ENCODE measurements around the gene CBX6.

Gene CBX6

DNA sequence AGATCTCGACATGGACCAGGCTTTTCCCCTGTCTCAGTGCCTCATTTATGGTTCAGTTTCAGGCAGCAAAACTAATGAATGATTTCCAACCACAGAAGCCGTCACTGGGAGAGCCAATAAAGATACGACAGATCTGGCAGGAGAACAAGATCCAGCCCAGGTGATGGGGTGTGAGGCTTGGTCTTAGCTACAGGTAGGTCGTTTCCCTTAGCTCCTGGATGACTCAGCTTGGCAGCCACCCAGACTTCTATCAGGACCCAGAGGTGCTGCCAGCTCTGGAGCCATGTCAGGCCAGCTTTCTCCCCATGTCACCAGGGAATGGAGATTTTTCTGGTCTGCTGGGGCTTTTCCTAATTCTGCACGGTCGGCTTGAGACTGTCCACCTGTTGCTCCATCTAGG lies 49.1 kb upstream of the CBX6 start:
- Histone ChIP-seq H3K4me3 (ENCODE audit: low read depth, low read length) (no peak overlapping the region), H3K4me1 (ENCODE audit: control insufficient read depth, insufficient read depth, low read length) (peaks cover 17% of the 10 kb centered on the region), H3K36me3 (ENCODE audit: control insufficient read depth in 2 of 2, insufficient read depth in 1 of 2, low read length in 2 of 2) (no peaks in the 10 kb centered on the region), H3K27ac (ENCODE audit: extremely low read depth, low read depth, low read length) (no peak overlapping the region), H3K9me3 (ENCODE audit: control insufficient read depth, insufficient read depth, low read depth, low read length) (no peaks in the 10 kb centered on the region)
- peak; percentile 97 for TF ChIP-seq SCRT2 (tag by site-specific recombination; IDR thresholded peaks at IDR 0.05)
- TF ChIP-seq, protein P1, sequence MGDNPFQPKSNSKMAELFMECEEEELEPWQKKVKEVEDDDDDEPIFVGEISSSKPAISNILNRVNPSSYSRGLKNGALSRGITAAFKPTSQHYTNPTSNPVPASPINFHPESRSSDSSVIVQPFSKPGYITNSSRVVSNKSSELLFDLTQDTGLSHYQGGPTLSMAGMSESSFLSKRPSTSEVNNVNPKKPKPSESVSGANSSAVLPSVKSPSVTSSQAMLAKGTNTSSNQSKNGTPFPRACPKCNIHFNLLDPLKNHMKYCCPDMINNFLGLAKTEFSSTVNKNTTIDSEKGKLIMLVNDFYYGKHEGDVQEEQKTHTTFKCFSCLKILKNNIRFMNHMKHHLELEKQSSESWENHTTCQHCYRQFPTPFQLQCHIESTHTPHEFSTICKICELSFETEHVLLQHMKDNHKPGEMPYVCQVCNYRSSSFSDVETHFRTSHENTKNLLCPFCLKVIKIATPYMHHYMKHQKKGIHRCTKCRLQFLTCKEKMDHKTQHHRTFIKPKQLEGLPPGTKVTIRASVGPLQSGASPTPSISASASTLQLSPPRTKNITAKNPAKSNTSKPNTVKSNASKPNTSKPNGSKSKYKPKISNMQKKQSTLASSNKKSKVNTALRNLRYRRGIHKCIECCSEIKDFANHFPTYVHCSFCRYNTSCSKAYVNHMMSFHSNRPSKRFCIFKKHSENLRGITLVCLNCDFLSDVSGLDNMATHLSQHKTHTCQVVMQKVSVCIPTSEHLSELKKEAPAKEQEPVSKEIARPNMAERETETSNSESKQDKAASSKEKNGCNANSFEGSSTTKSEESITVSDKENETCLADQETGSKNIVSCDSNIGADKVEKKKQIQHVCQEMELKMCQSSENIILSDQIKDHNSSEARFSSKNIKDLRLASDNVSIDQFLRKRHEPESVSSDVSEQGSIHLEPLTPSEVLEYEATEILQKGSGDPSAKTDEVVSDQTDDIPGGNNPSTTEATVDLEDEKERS (tag by site-specific recombination; IDR thresholded peaks at IDR 0.05), result no peak
- TF ChIP-seq SCRT1 (tag by site-specific recombination; IDR thresholded peaks at IDR 0.05; ENCODE audit: borderline replicate concordance), result peak; percentile 92
- TF ChIP-seq ZSCAN16 (tag by site-specific recombination; IDR thresholded peaks at IDR 0.05), result no peak
- TF ChIP-seq ZNF555 (tag by site-specific recombination; conservative IDR thresholded peaks at IDR 0.05), result no peak
- TF ChIP-seq, protein P2, sequence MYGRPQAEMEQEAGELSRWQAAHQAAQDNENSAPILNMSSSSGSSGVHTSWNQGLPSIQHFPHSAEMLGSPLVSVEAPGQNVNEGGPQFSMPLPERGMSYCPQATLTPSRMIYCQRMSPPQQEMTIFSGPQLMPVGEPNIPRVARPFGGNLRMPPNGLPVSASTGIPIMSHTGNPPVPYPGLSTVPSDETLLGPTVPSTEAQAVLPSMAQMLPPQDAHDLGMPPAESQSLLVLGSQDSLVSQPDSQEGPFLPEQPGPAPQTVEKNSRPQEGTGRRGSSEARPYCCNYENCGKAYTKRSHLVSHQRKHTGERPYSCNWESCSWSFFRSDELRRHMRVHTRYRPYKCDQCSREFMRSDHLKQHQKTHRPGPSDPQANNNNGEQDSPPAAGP (tag by site-specific recombination; IDR thresholded peaks at IDR 0.05), result no peak
- TF ChIP-seq, protein P3, sequence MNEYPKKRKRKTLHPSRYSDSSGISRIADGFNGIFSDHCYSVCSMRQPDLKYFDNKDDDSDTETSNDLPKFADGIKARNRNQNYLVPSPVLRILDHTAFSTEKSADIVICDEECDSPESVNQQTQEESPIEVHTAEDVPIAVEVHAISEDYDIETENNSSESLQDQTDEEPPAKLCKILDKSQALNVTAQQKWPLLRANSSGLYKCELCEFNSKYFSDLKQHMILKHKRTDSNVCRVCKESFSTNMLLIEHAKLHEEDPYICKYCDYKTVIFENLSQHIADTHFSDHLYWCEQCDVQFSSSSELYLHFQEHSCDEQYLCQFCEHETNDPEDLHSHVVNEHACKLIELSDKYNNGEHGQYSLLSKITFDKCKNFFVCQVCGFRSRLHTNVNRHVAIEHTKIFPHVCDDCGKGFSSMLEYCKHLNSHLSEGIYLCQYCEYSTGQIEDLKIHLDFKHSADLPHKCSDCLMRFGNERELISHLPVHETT (tag by site-specific recombination; IDR thresholded peaks at IDR 0.05), result no peak
- TF ChIP-seq ZNF391 (tag by site-specific recombination; IDR thresholded peaks at IDR 0.05; ENCODE audit: borderline replicate concordance, low read depth), result no peak
- TF ChIP-seq ZNF416 (tag by site-specific recombination; IDR thresholded peaks at IDR 0.05), result no peak
- ChIA-PET POLR2A (no interaction called here), CTCF (interaction anchor here (0.9 to 2.1 kb wide), 5 partner anchors 10 to 152 kb away, joined by 3 to 17 read pairs (median 3); partner anchors contain the start of gene CBX6)

DNA sequence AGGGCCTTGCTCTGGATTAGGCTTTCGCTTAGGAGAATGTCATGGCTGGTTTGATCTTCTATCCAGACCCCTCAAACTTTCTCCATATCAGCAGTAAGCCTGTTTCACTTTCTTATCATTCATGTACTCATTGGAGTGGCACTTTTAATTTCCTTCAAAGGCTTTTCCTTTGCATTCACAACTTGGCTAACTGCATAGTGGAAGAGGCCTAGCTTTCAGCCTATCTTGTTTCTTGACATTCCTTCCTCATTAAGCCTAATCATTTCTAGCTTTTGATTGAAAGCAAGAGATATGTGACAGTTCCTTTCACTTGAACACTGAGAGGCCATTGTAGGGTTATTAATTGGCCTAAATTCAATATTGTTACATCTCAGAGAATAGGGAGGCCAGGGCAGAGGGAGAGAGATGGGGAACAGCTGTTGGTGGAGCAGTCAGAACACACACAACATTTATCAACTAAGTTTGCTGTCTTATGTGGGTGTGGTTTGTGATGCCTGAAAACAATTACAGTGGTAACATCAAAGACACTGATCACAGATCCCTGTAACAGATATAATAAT lies 47.7 kb upstream of the CBX6 start:
- POLR2A ChIA-PET, result no interaction called here
- H3K36me3 ChIP-seq (ENCODE audit: control insufficient read depth in 2 of 2, insufficient read depth in 1 of 2, low read length in 2 of 2), result no peaks in the 10 kb centered on the region
- CTCF ChIA-PET, result interaction anchor here (0.6 to 1.7 kb wide), 3 partner anchors 23 to 97 kb away, joined by 3 to 6 read pairs (median 4); no protein-coding TSS in a partner anchor
- no peak for TF ChIP-seq ZNF266 (tag by site-specific recombination; IDR thresholded peaks at IDR 0.05; ENCODE audit: low read depth)
- TF ChIP-seq, protein P4, sequence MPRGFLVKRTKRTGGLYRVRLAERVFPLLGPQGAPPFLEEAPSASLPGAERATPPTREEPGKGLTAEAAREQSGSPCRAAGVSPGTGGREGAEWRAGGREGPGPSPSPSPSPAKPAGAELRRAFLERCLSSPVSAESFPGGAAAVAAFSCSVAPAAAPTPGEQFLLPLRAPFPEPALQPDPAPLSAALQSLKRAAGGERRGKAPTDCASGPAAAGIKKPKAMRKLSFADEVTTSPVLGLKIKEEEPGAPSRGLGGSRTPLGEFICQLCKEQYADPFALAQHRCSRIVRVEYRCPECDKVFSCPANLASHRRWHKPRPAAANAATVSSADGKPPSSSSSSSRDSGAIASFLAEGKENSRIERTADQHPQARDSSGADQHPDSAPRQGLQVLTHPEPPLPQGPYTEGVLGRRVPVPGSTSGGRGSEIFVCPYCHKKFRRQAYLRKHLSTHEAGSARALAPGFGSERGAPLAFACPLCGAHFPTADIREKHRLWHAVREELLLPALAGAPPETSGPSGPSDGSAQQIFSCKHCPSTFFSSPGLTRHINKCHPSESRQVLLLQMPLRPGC (tag by site-specific recombination; IDR thresholded peaks at IDR 0.05), result no peak
- TF ChIP-seq FEZF1 (tag by site-specific recombination; IDR thresholded peaks at IDR 0.05), result no peak
- TF ChIP-seq PRDM1 (tag by site-specific recombination; IDR thresholded peaks at IDR 0.05), result peak; percentile 74
- no peak overlapping the region for H3K4me3 ChIP-seq (ENCODE audit: low read depth, low read length)
- no peaks in the 10 kb centered on the region for H3K9me3 ChIP-seq (ENCODE audit: control insufficient read depth, insufficient read depth, low read depth, low read length)
- peaks cover 7% of the 10 kb centered on the region for H3K4me1 ChIP-seq (ENCODE audit: control insufficient read depth, insufficient read depth, low read length)
- H3K27ac ChIP-seq (ENCODE audit: extremely low read depth, low read depth, low read length), result no peak overlapping the region

DNA sequence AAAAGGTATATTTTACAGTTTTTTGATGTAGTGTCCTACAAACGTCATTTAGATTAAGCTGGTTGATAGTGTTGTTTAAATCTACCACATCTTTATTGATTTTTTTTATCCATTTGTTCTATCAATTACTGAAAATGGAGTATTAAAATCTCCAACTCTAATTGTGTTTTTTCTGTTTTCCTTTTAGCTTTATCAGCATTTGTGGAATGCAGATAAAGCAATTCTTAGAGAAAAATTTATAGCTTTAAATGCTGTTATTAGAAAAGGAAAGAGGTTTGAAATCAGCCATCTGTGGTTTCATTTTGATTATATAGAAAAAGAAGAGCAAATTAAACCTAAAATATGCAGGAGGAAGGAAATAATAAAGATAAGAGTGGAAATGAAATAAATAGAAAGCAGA lies 39.4 kb upstream of the CBX6 start:
- H3K36me3 ChIP-seq (ENCODE audit: control insufficient read depth in 2 of 2, insufficient read depth in 1 of 2, low read length in 2 of 2), result no peaks in the 10 kb centered on the region
- ChIA-PET POLR2A (interaction anchor here (0.6 kb wide), 1 partner anchor 92 kb away, joined by 3 read pairs; no protein-coding TSS in a partner anchor), CTCF (interaction anchor here (0.8 to 1.4 kb wide), 2 partner anchors 9 to 42 kb away, joined by 3 to 5 read pairs; no protein-coding TSS in a partner anchor)
- no peaks in the 10 kb centered on the region for H3K9me3 ChIP-seq (ENCODE audit: control insufficient read depth, insufficient read depth, low read depth, low read length)
- no peak overlapping the region for H3K27ac ChIP-seq (ENCODE audit: extremely low read depth, low read depth, low read length)
- H3K4me1 ChIP-seq (ENCODE audit: control insufficient read depth, insufficient read depth, low read length), result no peaks in the 10 kb centered on the region
- no peak overlapping the region for H3K4me3 ChIP-seq (ENCODE audit: low read depth, low read length)
- TF ChIP-seq, protein P5, sequence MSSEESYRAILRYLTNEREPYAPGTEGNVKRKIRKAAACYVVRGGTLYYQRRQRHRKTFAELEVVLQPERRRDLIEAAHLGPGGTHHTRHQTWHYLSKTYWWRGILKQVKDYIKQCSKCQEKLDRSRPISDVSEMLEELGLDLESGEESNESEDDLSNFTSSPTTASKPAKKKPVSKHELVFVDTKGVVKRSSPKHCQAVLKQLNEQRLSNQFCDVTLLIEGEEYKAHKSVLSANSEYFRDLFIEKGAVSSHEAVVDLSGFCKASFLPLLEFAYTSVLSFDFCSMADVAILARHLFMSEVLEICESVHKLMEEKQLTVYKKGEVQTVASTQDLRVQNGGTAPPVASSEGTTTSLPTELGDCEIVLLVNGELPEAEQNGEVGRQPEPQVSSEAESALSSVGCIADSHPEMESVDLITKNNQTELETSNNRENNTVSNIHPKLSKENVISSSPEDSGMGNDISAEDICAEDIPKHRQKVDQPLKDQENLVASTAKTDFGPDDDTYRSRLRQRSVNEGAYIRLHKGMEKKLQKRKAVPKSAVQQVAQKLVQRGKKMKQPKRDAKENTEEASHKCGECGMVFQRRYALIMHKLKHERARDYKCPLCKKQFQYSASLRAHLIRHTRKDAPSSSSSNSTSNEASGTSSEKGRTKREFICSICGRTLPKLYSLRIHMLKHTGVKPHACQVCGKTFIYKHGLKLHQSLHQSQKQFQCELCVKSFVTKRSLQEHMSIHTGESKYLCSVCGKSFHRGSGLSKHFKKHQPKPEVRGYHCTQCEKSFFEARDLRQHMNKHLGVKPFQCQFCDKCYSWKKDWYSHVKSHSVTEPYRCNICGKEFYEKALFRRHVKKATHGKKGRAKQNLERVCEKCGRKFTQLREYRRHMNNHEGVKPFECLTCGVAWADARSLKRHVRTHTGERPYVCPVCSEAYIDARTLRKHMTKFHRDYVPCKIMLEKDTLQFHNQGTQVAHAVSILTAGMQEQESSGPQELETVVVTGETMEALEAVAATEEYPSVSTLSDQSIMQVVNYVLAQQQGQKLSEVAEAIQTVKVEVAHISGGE (tag by site-specific recombination; conservative IDR thresholded peaks at IDR 0.05; ENCODE audit: low read depth), result no peak
- TF ChIP-seq SP2 (tag by site-specific recombination; IDR thresholded peaks at IDR 0.05), result no peak

Measured in HEK293 (cell line).